ENCODE data around the gene ZNF587. TPM values are rescaled to one million over a fixed set of nuclear protein-coding genes. Genes with fewer than 3 reads are reported as not detected.
"Not testable (repeated sequence)": the region's sequence is repeated elsewhere in the genome, so short reads cannot be mapped to it uniquely, and the experiment has no call there.

The ZNF587 gene
- total RNA-seq, 6 donors from 2014 or later: 12.2 to 52.4 (median 23.0) TPM

GRCh38 chr19:57807541-57807940, 42.1 kb upstream of the ZNF587 start:
- DNase-seq: no peak
- Histone ChIP-seq H3K4me1 (peaks cover 17 to 40% (median 28%) of the 10 kb centered on the region in 4 donors), H3K4me3 (no peak overlapping the region), H3K27me3 (no peaks in the 10 kb centered on the region), H3K9me3 (no peaks in the 10 kb centered on the region), H3K27ac (no peak overlapping the region), H3K36me3 (peaks cover 7 to 54% (median 21%) of the 10 kb centered on the region in 4 donors)
- 92 to 95% methylated on average over 2 of the region's 2 CpGs for WGBS, 2 donors
- no peak for TF ChIP-seq EP300 (IDR thresholded peaks at IDR 0.05)
- TF ChIP-seq POLR2A (IDR thresholded peaks at IDR 0.05): no peak
- no peak for TF ChIP-seq POLR2AphosphoS5 (IDR thresholded peaks at IDR 0.05)
- TF ChIP-seq, protein P1, sequence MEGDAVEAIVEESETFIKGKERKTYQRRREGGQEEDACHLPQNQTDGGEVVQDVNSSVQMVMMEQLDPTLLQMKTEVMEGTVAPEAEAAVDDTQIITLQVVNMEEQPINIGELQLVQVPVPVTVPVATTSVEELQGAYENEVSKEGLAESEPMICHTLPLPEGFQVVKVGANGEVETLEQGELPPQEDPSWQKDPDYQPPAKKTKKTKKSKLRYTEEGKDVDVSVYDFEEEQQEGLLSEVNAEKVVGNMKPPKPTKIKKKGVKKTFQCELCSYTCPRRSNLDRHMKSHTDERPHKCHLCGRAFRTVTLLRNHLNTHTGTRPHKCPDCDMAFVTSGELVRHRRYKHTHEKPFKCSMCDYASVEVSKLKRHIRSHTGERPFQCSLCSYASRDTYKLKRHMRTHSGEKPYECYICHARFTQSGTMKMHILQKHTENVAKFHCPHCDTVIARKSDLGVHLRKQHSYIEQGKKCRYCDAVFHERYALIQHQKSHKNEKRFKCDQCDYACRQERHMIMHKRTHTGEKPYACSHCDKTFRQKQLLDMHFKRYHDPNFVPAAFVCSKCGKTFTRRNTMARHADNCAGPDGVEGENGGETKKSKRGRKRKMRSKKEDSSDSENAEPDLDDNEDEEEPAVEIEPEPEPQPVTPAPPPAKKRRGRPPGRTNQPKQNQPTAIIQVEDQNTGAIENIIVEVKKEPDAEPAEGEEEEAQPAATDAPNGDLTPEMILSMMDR (IDR thresholded peaks at IDR 0.05): no peak
- no peak for ATAC-seq (ENCODE audit: low FRiP score in 2 of 2)

DNA sequence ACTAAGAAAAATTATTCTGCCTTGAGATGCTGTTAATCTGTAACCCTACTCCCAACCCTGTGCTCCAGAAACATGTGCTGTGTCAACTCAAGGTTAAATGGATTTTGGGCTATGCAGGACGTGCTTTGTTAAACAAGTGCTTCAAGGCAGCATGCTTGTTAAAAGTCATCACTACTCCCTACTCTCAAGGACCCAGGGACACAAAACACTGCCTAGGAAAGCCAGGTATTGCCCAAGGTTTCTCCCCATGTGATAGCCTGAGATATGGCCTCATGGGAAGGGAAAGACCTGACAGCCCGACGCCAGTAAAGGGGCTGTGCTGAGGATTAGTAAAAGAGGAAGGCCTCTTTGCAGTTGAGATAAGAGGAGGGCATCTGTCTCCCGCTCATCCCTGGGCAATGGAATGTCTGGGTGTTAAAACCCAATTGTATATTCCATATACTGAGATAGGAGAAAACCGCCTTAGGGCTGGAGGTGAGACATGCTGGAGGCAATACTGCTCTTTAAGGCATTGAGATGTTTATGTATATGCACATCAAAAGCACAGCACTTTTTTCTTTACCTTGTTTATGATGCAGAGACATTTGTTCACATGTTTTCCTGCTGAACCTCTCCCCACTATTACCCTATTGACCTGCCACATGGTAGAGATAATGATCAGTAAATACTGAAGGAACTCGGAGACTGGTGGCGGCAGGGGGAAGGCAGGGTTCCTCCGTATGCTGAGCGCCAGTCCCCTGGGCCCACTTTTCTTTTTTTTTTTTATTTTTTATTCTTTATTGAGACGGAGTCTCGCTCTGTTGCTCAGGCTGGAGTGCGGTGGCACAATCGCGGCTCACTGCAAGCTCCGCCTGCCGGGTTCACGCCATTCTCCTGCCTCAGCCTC, 39.0 kb upstream of the ZNF587 start:
- peak in 1 of 2 donors; percentile 45 for DNase-seq

DNA sequence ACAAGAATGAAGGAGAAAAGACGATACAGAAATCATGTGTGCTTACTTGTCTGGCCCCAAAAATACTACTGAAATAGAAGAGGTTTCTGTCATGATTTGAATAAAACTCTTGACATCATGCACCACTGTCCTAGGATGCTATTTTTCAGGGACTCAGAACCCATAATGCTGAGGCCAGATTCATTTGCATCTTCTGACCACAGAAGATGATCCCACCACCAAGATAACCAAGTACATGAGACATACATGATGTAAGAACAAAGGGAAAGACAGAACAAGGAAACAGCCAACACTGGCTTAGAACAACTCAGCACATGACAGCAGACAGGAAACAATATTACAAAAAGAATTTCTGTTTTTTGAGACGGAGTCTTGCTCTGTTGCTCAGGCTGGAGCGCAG, 37.4 kb upstream of the ZNF587 start:
- ATAC-seq (ENCODE audit: low FRiP score in 2 of 2) (no peak), DNase-seq (no peak)
- H3K27ac ChIP-seq: peak overlapping the region; percentile 9 to 84 (median 64)
- peaks cover 20 to 38% (median 26%) of the 10 kb centered on the region in 4 donors for H3K4me1 ChIP-seq
- peaks cover 7 to 47% (median 21%) of the 10 kb centered on the region in 4 donors for H3K36me3 ChIP-seq
- TF ChIP-seq, protein P1 (IDR thresholded peaks at IDR 0.05): no peak
- peak in 1 of 4 donors; percentile 20 for TF ChIP-seq POLR2A (IDR thresholded peaks at IDR 0.05)
- 64 to 73% methylated on average over 3 of the region's 3 CpGs for WGBS, 2 donors
- H3K4me3 ChIP-seq: no peak overlapping the region
- H3K9me3 ChIP-seq: no peaks in the 10 kb centered on the region
- no peaks in the 10 kb centered on the region for H3K27me3 ChIP-seq

More for the DNA sequence above, 39.0 kb upstream of the ZNF587 start:
- Histone ChIP-seq H3K4me1 (peaks cover 20 to 38% (median 27%) of the 10 kb centered on the region in 4 donors), H3K27ac (peak overlapping the region in 1 of 4 donors; percentile 34), H3K36me3 (peaks cover 7 to 58% (median 21%) of the 10 kb centered on the region in 4 donors)
- H3K4me3 ChIP-seq; ATAC-seq (ENCODE audit: low FRiP score in 2 of 2); H3K27me3 ChIP-seq; H3K9me3 ChIP-seq: not testable (repeated sequence)
- 70 to 71% methylated on average over 17 of the region's 17 CpGs for WGBS, 2 donors
- peak in 1 of 4 donors; percentile 7 for TF ChIP-seq EP300 (IDR thresholded peaks at IDR 0.05)

- H3K9me3 ChIP-seq; DNase-seq; ATAC-seq (ENCODE audit: low FRiP score in 2 of 2); H3K27me3 ChIP-seq: not testable (repeated sequence)
- Histone ChIP-seq H3K4me3 (peak overlapping the region in 3 of 4 donors; percentile 74 to 84 (median 78)), H3K4me1 (peaks cover 20 to 38% (median 25%) of the 10 kb centered on the region in 4 donors), H3K27ac (peak overlapping the region; percentile 73 to 89 (median 83)), H3K36me3 (peaks cover 4 to 38% (median 16%) of the 10 kb centered on the region in 4 donors)
- WGBS, 2 donors: 83 to 86% methylated on average over 10 to 13 of the region's 13 CpGs
These were observed 36.5 kb upstream of the ZNF587 start for GRCh38 chr19:57812975-57813820.

- peak overlapping the region; percentile 73 to 89 (median 83) for H3K27ac ChIP-seq
- peaks cover 22 to 38% (median 25%) of the 10 kb centered on the region in 4 donors for H3K4me1 ChIP-seq
- H3K9me3 ChIP-seq: no peaks in the 10 kb centered on the region
- ATAC-seq (ENCODE audit: low FRiP score in 2 of 2): peak; percentile 23 to 27
- H3K27me3 ChIP-seq: no peaks in the 10 kb centered on the region
- 5 to 26% methylated on average over 7 to 13 of the region's 13 CpGs for WGBS, 2 donors
- no peak for TF ChIP-seq EP300 (IDR thresholded peaks at IDR 0.05)
- no peak for TF ChIP-seq POLR2AphosphoS5 (IDR thresholded peaks at IDR 0.05)
- TF ChIP-seq POLR2A (IDR thresholded peaks at IDR 0.05): no peak
- no peak for DNase-seq
- peaks cover 0 to 32% (median 11%) of the 10 kb centered on the region in 4 donors for H3K36me3 ChIP-seq
- peak overlapping the region; percentile 30 to 84 (median 76) for H3K4me3 ChIP-seq
These were observed 35.6 kb upstream of the ZNF587 start for GRCh38 chr19:57813919-57814504.

All from upper lobe of left lung (tissue), 6 donors.